Pons (tissue), 1 donor: ENCODE data around the gene NHS.

ENCODE experiments used
- DNase-seq: peaks from one replicate; pipeline ENCODE4 v3.0.0-alpha.2; 2016; ENCODE audit warnings: low spot score

Gene NHS

DNA sequence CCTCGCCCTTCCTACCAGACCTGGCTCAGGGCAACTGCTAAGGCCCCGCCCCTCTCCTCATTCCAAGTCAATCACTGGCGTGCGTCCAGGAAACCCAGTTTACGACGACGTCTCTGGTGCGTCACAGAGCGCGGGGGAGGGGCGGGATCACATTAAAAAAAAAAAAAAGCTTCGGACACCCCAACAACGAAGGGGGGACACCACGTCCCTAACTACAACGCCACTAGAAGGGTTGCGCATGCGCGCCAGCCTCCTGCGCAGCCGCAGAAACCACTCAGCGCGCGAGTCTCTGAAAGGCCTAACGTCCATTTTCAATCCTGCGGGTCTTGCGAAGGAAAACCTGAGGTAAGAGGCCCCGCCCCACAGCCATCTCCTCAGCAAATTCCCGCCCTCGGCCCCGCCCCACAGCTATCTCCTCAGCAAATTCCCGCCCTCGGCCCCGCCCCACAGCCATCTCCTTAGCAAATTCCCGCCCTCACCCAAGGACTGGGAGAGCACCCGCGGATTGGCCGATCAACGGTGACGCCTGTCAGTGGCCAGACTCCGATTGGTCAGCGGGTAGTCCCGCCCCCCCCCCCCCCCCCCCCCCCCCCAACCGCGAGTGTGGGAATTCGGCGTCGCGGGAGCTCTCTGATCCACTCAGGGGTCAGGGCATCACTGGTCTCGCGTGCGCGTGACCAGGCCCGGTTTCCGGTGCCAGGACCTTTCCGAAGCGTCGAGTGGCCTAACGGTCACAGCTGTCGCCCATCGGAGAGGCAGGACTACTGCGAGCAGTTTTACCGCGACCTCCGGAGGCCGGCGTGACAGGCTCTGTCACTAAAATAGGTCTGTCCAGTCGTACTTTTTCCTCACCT is 362.1 kb downstream of the NHS start, which contains the start of gene SCML1:
TSS of gene SCML1 (plus strand) at position 638 of the 854 bp plus-strand sequence. CDS start 6,694 bp downstream, outside the sequence.
- DNase-seq: peak; percentile 95

GRCh38 chrX:17737710-17737985 is 362.6 kb downstream of the NHS start:
- no peak for DNase-seq

DNA sequence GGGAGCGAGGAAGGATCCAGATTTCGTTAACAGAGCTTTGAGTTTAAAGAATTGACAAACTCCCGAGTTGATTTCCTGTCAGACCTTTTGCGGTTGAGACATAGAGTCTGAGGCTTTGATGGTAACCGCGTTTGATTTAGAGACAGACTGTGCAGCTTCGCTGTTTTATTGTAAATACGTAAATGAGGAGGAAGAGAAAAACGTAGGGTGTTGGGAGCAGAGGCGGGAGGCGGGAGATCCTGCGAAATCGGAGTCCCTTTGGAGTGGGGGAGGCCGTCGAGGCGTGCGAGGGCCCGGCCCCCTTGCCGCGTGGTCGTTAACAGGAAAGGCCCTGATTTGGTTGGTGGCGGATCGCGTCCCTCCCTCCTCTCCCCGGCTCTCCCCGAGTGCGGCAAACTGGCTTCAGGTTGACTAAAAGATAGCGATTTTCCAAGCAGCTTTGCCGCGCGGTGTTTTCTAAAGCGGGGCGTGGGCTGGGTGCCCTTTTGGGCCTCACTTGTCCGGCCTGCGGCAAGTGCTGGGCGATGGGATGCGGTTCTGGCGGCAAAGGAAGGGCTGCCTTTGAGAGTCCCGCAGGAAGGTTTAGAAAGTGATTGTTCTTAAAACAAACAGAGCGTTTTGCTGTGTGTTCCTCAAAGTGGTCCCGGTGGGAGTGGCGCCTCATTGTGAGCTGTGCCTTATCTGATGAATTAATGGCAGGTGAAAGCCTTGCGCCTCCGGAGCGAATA is 363.1 kb downstream of the NHS start:
- peak; percentile 12 for DNase-seq

DNA sequence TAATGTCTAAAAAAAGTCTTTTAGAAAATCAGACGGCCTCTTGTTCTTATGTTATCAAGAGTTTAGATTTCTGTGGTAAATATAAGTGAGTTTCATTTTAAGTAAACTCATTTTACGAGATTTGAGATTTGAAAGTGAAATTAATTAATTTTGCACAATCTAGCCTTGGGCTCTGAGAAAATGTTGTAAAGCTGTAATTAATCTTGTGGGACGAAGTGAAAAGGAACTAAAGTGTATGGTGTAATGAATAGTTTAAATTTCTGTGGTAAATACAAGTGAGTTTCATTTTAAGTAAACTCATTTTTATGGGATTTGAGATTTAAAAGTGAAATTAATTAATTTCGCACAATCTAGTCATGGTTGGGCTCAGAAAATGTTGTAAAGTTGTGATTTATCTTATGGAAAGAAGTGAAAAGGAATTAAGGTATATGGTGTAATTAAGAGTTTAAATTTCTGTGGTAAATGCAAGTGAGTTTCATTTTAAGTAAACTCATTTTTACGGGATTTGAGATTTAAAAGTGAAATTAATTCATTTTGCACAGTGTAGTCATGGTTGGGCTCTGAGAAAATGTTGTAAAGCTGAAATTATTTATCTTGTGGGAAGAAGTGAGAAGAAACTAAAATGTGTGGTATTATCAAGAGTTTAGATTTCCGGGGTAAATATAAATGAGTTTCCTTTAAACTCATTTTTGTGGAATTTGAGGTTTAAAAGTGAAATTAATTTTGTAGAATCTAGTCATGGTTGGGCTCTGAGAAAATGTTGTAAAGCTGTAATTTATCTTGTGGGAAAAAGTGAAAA is 363.9 kb downstream of the NHS start:
- DNase-seq: no peak

DNA sequence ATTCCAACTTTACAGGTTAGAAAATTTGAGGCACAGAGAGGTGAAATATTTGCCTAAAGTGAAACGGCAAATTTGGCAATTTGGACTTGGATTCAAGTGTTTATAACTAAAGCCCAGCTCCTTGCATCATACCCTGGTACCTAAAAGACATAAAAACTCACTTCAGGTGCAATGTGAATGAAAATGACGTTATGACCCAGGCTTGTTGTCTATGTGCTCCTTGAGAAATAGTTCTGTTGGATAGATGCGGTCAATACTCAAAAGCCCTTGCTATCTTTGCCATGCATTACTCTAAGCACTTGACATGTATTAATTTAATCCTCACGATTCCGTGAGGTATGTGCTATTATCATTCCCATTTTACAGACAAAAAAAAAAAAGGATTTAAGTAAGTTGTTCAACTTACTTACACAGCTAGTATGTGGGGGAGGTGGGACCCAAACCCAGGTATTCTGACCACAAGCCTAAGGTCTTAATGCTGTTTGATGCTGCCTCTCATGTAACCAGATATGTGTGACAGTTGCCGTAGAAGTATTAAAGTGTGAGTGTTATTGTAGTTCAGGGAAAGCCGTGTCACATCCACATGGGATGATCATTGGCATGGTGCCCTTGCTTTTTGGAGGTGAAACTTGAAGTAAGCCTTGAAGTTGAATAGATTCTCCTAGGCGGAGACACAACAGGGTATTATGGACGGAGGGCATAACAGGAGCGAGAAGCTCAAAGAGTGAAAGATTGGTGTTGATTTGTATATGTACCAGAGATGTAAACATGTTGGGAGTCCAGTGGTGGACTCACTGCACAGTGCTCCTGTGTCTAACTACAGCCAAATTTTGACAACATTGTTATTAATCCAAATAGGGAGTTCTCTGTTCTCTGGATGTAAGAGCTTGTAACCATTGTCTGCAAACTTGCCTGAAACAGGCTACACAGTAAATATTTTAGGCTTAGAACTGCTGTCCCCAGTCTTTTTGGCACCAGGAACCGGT is 365.4 kb downstream of the NHS start:
- DNase-seq: no peak

DNA sequence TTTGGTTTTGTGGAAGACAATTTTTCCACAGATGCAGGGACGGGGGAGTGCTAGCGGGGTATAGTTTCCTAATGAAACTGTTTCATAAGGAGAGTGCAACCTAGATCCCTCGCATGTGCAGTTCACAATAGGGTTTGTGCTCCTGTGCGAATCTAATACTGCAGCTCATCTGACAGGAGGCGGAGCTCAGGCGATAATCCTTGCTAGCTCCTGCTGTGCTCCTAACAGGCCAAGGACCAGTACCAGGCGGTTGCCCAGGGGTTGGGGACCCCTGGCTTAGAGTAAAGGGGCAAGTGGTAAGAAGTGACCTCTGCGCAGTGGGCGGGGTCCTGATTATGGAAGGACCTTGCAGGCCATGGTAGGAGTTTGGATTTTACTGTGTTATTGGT is 366.1 kb downstream of the NHS start:
- DNase-seq: no peak

GRCh38 chrX:17743913-17744312 is 368.9 kb downstream of the NHS start:
- DNase-seq: no peak

GRCh38 chrX:17744896-17745523 is 370.0 kb downstream of the NHS start:
- DNase-seq: peak; percentile 7

DNA sequence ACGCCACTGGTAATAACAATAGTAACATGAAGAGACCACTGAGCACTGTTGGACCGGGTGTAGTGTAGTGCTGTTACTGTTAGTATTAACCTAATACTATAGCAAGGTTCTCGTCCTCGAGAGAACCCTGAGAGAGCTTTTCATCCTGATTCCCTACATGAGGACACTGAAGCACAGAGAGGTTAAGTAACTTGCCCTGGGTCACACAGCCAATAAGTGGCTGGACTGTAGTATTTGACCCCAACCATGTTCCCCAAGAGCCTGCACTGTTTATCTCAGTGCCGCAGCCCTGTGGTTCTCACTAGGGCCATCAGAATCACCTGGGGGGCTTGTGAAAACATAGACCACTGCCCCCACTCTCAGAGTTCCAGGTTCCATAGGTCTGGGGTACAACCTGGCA is 372.7 kb downstream of the NHS start:
- DNase-seq: no peak

- DNase-seq: no peak
Measured at GRCh38 chrX:17748684-17749083, 373.7 kb downstream of the NHS start.

- DNase-seq: no peak
Measured at GRCh38 chrX:17750436-17750835, 375.4 kb downstream of the NHS start.

GRCh38 chrX:17758382-17758781 is 383.4 kb downstream of the NHS start:
- no peak for DNase-seq

- DNase-seq: no peak
Measured at GRCh38 chrX:17759990-17760389, 385.0 kb downstream of the NHS start.

GRCh38 chrX:17767734-17768133 is 392.7 kb downstream of the NHS start:
- no peak for DNase-seq

DNA sequence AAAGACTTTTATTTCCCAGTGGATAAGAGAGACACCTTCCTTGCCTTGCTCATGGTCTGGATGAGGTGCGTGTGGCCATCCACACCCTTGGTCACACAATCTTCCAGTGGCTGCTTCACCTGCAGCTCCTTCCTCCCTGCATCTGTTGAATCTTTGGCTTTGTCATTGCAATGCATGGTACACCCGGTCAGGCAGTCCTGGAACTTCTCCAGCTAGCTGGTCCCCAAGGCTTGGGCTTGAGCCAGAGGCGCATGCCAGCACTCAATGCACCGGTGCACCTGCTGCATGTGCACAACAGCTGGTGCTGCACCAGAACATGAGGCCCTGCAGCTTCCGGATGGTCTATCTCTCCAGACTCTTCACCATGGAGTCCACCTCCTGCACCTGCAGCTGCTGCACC is 394.0 kb downstream of the NHS start:
- DNase-seq: no peak

- DNase-seq: no peak
Measured at GRCh38 chrX:17769701-17770269, 394.8 kb downstream of the NHS start.

GRCh38 chrX:17773221-17773876 is 398.3 kb downstream of the NHS start:
- no peak for DNase-seq

- DNase-seq: no peak
Measured at GRCh38 chrX:17774053-17774452, 399.1 kb downstream of the NHS start.

DNA sequence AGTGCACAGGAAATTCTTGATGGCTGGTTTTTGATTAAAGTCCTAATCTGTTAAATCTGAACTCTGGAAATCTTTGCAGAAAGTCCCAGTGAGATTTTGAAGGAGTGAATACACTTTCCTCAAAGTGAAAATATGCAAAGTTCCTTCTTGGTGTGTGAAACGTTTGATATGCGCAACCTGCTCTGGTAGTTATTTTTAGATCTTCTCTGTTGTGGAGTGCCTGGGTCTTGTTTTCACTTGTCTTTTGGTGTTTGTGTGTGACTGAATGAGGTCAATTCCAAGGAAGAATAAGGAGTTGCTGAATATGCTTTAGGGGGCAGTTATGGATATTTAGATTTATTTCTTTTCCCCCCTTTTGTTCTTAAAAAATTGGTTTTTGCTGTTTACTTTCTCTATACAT is 404.0 kb downstream of the NHS start:
- no peak for DNase-seq

DNA sequence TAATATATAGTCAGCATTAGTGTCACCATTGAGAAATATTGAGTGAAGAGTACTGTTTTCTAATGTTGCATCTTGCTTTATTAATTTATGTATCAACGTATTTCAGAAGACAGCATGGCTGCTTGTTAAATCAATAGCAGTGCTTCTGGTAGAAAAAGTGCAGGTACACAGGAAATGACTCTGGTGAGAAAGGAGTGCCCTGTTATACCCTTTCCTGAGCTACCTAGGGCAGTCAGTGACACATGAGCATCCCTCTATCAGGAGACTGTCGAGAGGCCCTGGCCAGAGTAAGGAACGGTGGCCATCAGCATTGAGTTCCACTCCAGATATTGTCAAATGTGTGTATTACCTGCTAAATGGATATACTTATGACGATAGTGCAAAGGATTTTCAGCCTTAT is 404.4 kb downstream of the NHS start:
- no peak for DNase-seq
